IMR-90 (cell line): ENCODE measurements around the gene ITIH4. TPM values are rescaled to one million over a fixed set of nuclear protein-coding genes. Genes with fewer than 3 reads are reported as not detected.

ENCODE experiments used
- ATAC-seq: fragments of 200-7000 bp; cut with Tn5 transposase; 2 replicates; pipeline ENCODE4 v1.9.1; 2020; ENCODE audit warnings: low read depth, mild to moderate bottlenecking, moderate library complexity
- BruUV-seq: library from RNA; stranded (reverse); fragments of 400-500 nt; replicated peaks from 2 replicates; lab custom pipeline; 2021; lab: Mats Ljungman, UMichigan
- CTCF ChIA-PET: fragments of 300-600 bp; formaldehyde crosslinking; extraction: SDS; loops from one replicate; lab custom pipeline; 2021; ENCODE audit warnings: antibody characterized with exemption; lab: Yijun Ruan, JAX
- POLR2A ChIA-PET: fragments of 300-600 bp; sonication (Branson Sonifier 250); formaldehyde crosslinking; loops from one replicate; lab custom pipeline; 2022; ENCODE audit warnings: antibody characterized with exemption; ENCODE audit not compliant: unreplicated experiment; lab: Charles Lee
- DNase-seq: peaks from one replicate; pipeline ENCODE4 v3.0.0; 2013
- H2AFZ ChIP-seq: replicated peaks from 2 replicates; pipeline ENCODE3; 2013; ENCODE audit warnings: low read length, mild to moderate bottlenecking; ENCODE audit not compliant: poor library complexity
- H2AK5ac ChIP-seq: 2 replicates; pipeline ENCODE4 v1.6.1; 2013; ENCODE audit warnings: low read depth, low read length, inconsistent platforms
- H2AK9ac ChIP-seq: replicated peaks from 2 replicates; pipeline ENCODE3; 2013; ENCODE audit warnings: mild to moderate bottlenecking, low read depth, low read length, moderate library complexity; ENCODE audit not compliant: poor library complexity
- H2BK120ac ChIP-seq: 2 replicates; pipeline ENCODE4 v1.6.1; 2013; ENCODE audit warnings: low read depth, low read length, inconsistent platforms
- H2BK15ac ChIP-seq: 3 replicates; pipeline ENCODE4 v1.6.1; 2013; ENCODE audit warnings: low read depth, low read length, inconsistent platforms
- H2BK20ac ChIP-seq: 2 replicates; pipeline ENCODE4 v1.6.1; 2013; ENCODE audit warnings: low read depth, mild to moderate bottlenecking, inconsistent platforms, low read length, moderate library complexity
- H2BK5ac ChIP-seq: 2 replicates; pipeline ENCODE4 v1.6.1; 2013; ENCODE audit warnings: mild to moderate bottlenecking, low read depth, low read length, inconsistent platforms; ENCODE audit not compliant: poor library complexity, severe bottlenecking
- H3K14ac ChIP-seq: replicated peaks from 2 replicates; pipeline ENCODE4 v1.6.1; 2013; ENCODE audit warnings: low read depth, low read length, inconsistent platforms
- H3K18ac ChIP-seq: 2 replicates; pipeline ENCODE4 v1.6.1; 2013; ENCODE audit warnings: low read depth, low read length, control low read depth
- H3K23ac ChIP-seq: 2 replicates; pipeline ENCODE4 v1.6.1; 2013; ENCODE audit warnings: low read depth, low read length, inconsistent platforms
- H3K27ac ChIP-seq: 2 replicates; pipeline ENCODE4 v1.5.1; 2013; ENCODE audit warnings: mild to moderate bottlenecking, control low read depth, low read length; ENCODE audit not compliant: insufficient read depth
- H3K27me3 ChIP-seq: 2 replicates; pipeline ENCODE4 v1.6.1; 2013; ENCODE audit warnings: low read length; ENCODE audit not compliant: control insufficient read depth, insufficient read depth
- H3K36me3 ChIP-seq: 2 replicates; pipeline ENCODE4 v1.6.1; 2013; ENCODE audit warnings: low read length, mixed read lengths; ENCODE audit not compliant: control insufficient read depth, insufficient read depth
- H3K4ac ChIP-seq: 2 replicates; pipeline ENCODE4 v1.6.1; 2013; ENCODE audit warnings: low read depth, low read length, inconsistent platforms
- H3K4me1 ChIP-seq: 2 replicates; pipeline ENCODE4 v1.6.1; 2013; ENCODE audit warnings: low read length, mixed read lengths; ENCODE audit not compliant: control insufficient read depth, insufficient read depth
- H3K4me2 ChIP-seq: 2 replicates; pipeline ENCODE4 v1.6.1; 2013; ENCODE audit warnings: low read depth, mild to moderate bottlenecking, control low read depth, low read length, moderate library complexity
- H3K4me3 ChIP-seq: 2 replicates; pipeline ENCODE4 v1.5.1; 2013; ENCODE audit warnings: low read depth, mild to moderate bottlenecking, control low read depth, low read length, moderate library complexity; ENCODE audit not compliant: insufficient read depth
- H3K56ac ChIP-seq: 2 replicates; pipeline ENCODE4 v1.6.1; 2013; ENCODE audit warnings: low read length, inconsistent platforms; ENCODE audit not compliant: insufficient read depth; ENCODE audit errors: extremely low read depth
- H3K79me1 ChIP-seq, 2 experiments: 2 replicates each; pipeline ENCODE4 v1.6.1; 2013; ENCODE audit warnings: low read length in 2 of 2, inconsistent platforms in 1 of 2, low read depth in 1 of 2
- H3K9ac ChIP-seq: 2 replicates; pipeline ENCODE4 v1.6.1; 2013; ENCODE audit warnings: low read depth, low read length, control low read depth
- H3K9me1 ChIP-seq: 2 replicates; pipeline ENCODE4 v1.6.1; 2013; ENCODE audit warnings: low read length, inconsistent platforms; ENCODE audit not compliant: insufficient read depth
- H3K9me3 ChIP-seq: 2 replicates; pipeline ENCODE4 v1.6.1; 2013; ENCODE audit warnings: low read length; ENCODE audit not compliant: control insufficient read depth, insufficient read depth
- H4K20me1 ChIP-seq: 2 replicates; pipeline ENCODE4 v1.6.1; 2013; ENCODE audit warnings: low read length, inconsistent platforms; ENCODE audit not compliant: insufficient read depth
- H4K5ac ChIP-seq: 2 replicates; pipeline ENCODE4 v1.6.1; 2013; ENCODE audit warnings: mild to moderate bottlenecking, low read depth, low read length, control low read depth
- H4K8ac ChIP-seq, 2 experiments: 2 replicates each; pipeline ENCODE4 v1.6.1; 2013; ENCODE audit warnings: low read depth in 2 of 2, low read length in 2 of 2, control low read depth in 1 of 2, inconsistent platforms in 1 of 2
- H4K91ac ChIP-seq: 2 replicates; pipeline ENCODE4 v1.6.1; 2013; ENCODE audit warnings: low read depth, low read length, inconsistent platforms; ENCODE audit not compliant: insufficient read depth
- BHLHE40 ChIP-seq: fragments of 150-350 bp; IDR thresholded peaks from 2 replicates; pipeline ENCODE4 v1.6.1; 2016; ENCODE audit warnings: mild to moderate bottlenecking, low read depth, low read length
- CEBPB ChIP-seq: IDR thresholded peaks from 2 replicates; pipeline ENCODE4 v1.6.1; 2012; ENCODE audit warnings: low read depth, low read length, improper control_type of control experiment
- CHD1 ChIP-seq: IDR thresholded peaks from 2 replicates; pipeline ENCODE4 v1.6.1; 2012; ENCODE audit warnings: low read depth, low read length, improper control_type of control experiment
- ELK1 ChIP-seq: fragments of 150-350 bp; IDR thresholded peaks from 2 replicates; pipeline ENCODE4 v1.6.1; 2016; ENCODE audit warnings: low read depth, mild to moderate bottlenecking, low read length, moderate library complexity, borderline replicate concordance
- MAFK ChIP-seq: IDR thresholded peaks from 2 replicates; pipeline ENCODE4 v1.6.1; 2012; ENCODE audit warnings: low read depth, low read length, improper control_type of control experiment
- MXI1 ChIP-seq: IDR thresholded peaks from 2 replicates; pipeline ENCODE4 v1.6.1; 2012; ENCODE audit warnings: low read depth, mild to moderate bottlenecking, low read length, moderate library complexity, borderline replicate concordance
- NFE2L2 ChIP-seq: fragments of 150-350 bp; IDR thresholded peaks from 2 replicates; pipeline ENCODE4 v1.6.1; 2016; ENCODE audit warnings: low read depth, mild to moderate bottlenecking, low read length
- RAD21 ChIP-seq: IDR thresholded peaks from 2 replicates; pipeline ENCODE4 v1.6.1; 2012; ENCODE audit warnings: low read length, improper control_type of control experiment
- SMC3 ChIP-seq: fragments of 150-350 bp; IDR thresholded peaks from 2 replicates; pipeline ENCODE4 v1.6.1; 2016; ENCODE audit warnings: low read depth, mild to moderate bottlenecking, antibody characterized with exemption, low read length, moderate library complexity
- WGBS, 2 experiments: methylation state at CpG; one replicate each; pipeline versions ENCODE4 v1.1.5 to v1.1.7; 2013; ENCODE audit warnings: missing lambda C conversion rate in 2 of 2; ENCODE audit not compliant: insufficient read length in 1 of 2; ENCODE audit errors: extremely low coverage in 2 of 2; 5-methylcytosine and 5-hydroxymethylcytosine counted together
- dilution Hi-C: fragments of 300-500 bp; cut with HindIII; formaldehyde crosslinking; loops from one replicate; pipeline ENCODE4 v1.14.3; 2018; ENCODE audit warnings: low sequenced_read_pairs; ENCODE audit not compliant: unreplicated experiment
- in situ Hi-C: fragments of 300-500 bp; cut with MboI; formaldehyde crosslinking; loops from 3 replicates; pipeline ENCODE4 v1.14.3; 2019; ENCODE audit warnings: low sequenced_read_pairs, inconsistent platforms, mixed read lengths
- intact Hi-C: fragments of 100-400 bp; cut with micrococcal nuclease; formaldehyde crosslinking; loops from 2 replicates; pipeline ENCODE4 v1.10.0; 2022
- polyA plus RNA-seq, 3 experiments: library from polyadenylated mRNA; depleted of rRNA; stranded (reverse); fragments of >200 nt; gene quantifications; 2 replicates each; pipeline ENCODE4 v1.2.3, GENCODE V29; 2012; ENCODE audit warnings: low replicate concordance in 1 of 3
- total RNA-seq: library from RNA; depleted of rRNA; stranded (reverse); fragments of >200 nt; gene quantifications from 2 replicates; pipeline ENCODE4 v1.2.3, GENCODE V29; 2012
- TF ChIP-seq, protein P1 (sequence below): fragments of 150-350 bp; IDR thresholded peaks from 2 replicates; pipeline ENCODE4 v1.6.1; 2017; ENCODE audit warnings: mild to moderate bottlenecking, antibody characterized with exemption, low read length, low read depth

The ITIH4 gene
- total and polyA plus RNA-seq, 2 of the 4 experiments (the other 2 are of a cell fraction): 0.26 to 0.36 TPM

- H3K18ac ChIP-seq: no peak overlapping the region
- ATAC-seq (no peak), DNase-seq (no peak)
- dilution Hi-C loops: no loop called here
- no peak overlapping the region for H4K8ac ChIP-seq
- TF ChIP-seq BHLHE40: no peak
- no peak for TF ChIP-seq SMC3
- no peak for TF ChIP-seq NFE2L2
- TF ChIP-seq ELK1: no peak
- TF ChIP-seq CHD1: no peak
- no peak for TF ChIP-seq CEBPB
- no peak for TF ChIP-seq RAD21
- no peak for TF ChIP-seq MXI1
- no peak for TF ChIP-seq MAFK
- TF ChIP-seq, protein P1, sequence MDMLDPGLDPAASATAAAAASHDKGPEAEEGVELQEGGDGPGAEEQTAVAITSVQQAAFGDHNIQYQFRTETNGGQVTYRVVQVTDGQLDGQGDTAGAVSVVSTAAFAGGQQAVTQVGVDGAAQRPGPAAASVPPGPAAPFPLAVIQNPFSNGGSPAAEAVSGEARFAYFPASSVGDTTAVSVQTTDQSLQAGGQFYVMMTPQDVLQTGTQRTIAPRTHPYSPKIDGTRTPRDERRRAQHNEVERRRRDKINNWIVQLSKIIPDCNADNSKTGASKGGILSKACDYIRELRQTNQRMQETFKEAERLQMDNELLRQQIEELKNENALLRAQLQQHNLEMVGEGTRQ: no peak
- no peaks in the 10 kb centered on the region for H3K4me1 ChIP-seq
- no peak overlapping the region for H3K56ac ChIP-seq
- no peak overlapping the region for H3K4me3 ChIP-seq
- in situ Hi-C loops: no loop called here
- no peak overlapping the region for H3K23ac ChIP-seq
- H3K9ac ChIP-seq: no peak overlapping the region
- no peak overlapping the region for H3K14ac ChIP-seq
- WGBS, 2 experiments: 20% methylated on average over 1 of the region's 4 CpGs; no CpG with 5 or more reads in 1 of the 2 experiments
- no peak overlapping the region for H3K4me2 ChIP-seq
- no peak overlapping the region for H2AK5ac ChIP-seq
- H3K9me3 ChIP-seq: no peaks in the 10 kb centered on the region
- peaks cover 35% of the 10 kb centered on the region; the same call in 1 of the 2 replicates for H3K27me3 ChIP-seq
- POLR2A ChIA-PET: no interaction called here
- no peak overlapping the region for H2AK9ac ChIP-seq
- H2AFZ ChIP-seq: no peak overlapping the region
- H3K27ac ChIP-seq: no peak overlapping the region
- no peak overlapping the region for H2BK120ac ChIP-seq
- H2BK20ac ChIP-seq: no peak overlapping the region
- H4K5ac ChIP-seq: no peak overlapping the region
- intact Hi-C loops: no loop called here
- CTCF ChIA-PET: interaction anchor here (1.5 kb wide), 1 partner anchor 11 kb away, joined by 5 read pairs; no protein-coding TSS in a partner anchor
- no TSS peak for BruUV-seq
- no peak overlapping the region for H3K4ac ChIP-seq
- no peak overlapping the region for H2BK15ac ChIP-seq
- no peaks in the 10 kb centered on the region for H4K20me1 ChIP-seq
- no peak overlapping the region for H2BK5ac ChIP-seq
- H3K79me1 ChIP-seq: no peaks in the 10 kb centered on the region
- H3K9me1 ChIP-seq: no peaks in the 10 kb centered on the region
- H3K36me3 ChIP-seq: no peaks in the 10 kb centered on the region
- no peak overlapping the region for H4K91ac ChIP-seq
Observed at GRCh38 chr3:52791928-52792327, 38.5 kb downstream of the ITIH4 start.
